LNCaP clone FGC (cell line): ENCODE data around the gene HTR2C.

Experiments
- DNase-seq: peaks from one replicate; pipeline ENCODE4 v3.0.0-alpha.2; 2011; ENCODE audit warnings: low read depth
- H3K4me3 ChIP-seq: 2 replicates; pipeline ENCODE4 v1.5.1; 2011; ENCODE audit warnings: mild to moderate bottlenecking, low read depth, low read length, control low read depth
- TF ChIP-seq, protein P1 (sequence below): IDR thresholded peaks from 2 replicates; pipeline ENCODE4 v1.5.1; 2012; ENCODE audit warnings: mild to moderate bottlenecking; ENCODE audit not compliant: control insufficient read depth, insufficient read depth; ENCODE audit errors: extremely low read depth

HTR2C gene

DNA sequence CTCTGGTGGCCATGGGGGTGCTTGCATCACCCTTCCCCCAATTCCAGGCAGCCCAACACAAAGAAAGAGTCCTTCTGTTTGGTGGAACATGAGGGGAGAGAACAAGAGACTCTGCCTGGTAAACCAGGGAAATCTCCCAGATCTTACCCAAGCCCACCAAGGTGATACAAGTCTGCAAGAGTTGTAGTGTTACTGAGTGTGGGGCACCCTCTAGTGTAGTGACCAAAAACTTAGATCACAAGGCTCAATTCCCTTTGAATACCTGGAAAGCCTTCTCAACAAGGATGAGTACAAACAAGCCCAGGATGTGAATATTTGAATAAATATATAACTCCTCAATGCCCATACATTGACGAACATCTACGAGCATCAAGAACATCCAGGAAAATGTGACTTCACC is 368.8 kb downstream of the HTR2C start:
- H3K4me3 ChIP-seq = no peak overlapping the region
- DNase-seq = no peak

More for the DNA sequence above, 368.8 kb downstream of the HTR2C start:
- TF ChIP-seq, protein P1, sequence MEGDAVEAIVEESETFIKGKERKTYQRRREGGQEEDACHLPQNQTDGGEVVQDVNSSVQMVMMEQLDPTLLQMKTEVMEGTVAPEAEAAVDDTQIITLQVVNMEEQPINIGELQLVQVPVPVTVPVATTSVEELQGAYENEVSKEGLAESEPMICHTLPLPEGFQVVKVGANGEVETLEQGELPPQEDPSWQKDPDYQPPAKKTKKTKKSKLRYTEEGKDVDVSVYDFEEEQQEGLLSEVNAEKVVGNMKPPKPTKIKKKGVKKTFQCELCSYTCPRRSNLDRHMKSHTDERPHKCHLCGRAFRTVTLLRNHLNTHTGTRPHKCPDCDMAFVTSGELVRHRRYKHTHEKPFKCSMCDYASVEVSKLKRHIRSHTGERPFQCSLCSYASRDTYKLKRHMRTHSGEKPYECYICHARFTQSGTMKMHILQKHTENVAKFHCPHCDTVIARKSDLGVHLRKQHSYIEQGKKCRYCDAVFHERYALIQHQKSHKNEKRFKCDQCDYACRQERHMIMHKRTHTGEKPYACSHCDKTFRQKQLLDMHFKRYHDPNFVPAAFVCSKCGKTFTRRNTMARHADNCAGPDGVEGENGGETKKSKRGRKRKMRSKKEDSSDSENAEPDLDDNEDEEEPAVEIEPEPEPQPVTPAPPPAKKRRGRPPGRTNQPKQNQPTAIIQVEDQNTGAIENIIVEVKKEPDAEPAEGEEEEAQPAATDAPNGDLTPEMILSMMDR = no peak
